Gastroesophageal sphincter (tissue), 4 donors: ENCODE data around the gene PPP5C. TPM values are rescaled to one million over a fixed set of nuclear protein-coding genes. Genes with fewer than 3 reads are reported as not detected.

ENCODE experiments used
- ATAC-seq: fragments of 150-250 bp; one replicate; pipeline ENCODE4 v1.9.1; 2016; ENCODE audit warnings: mild to moderate bottlenecking, moderate library complexity
- H3K27ac ChIP-seq, 4 donors: fragments of 200-600 bp; sonication (generic) in 3 of 4; 1 replicate in 3 of 4; 2 replicates in 1 of 4; pipeline ENCODE4 v1.5.1; 2016 to 2019
- H3K27me3 ChIP-seq: fragments of 200-600 bp; sonication (generic); one replicate; pipeline ENCODE4 v1.5.1; 2019
- H3K36me3 ChIP-seq, 2 donors: fragments of 200-600 bp; sonication (generic); one replicate each; pipeline ENCODE4 v1.5.1; 2019; ENCODE audit warnings: control low read depth in 1 of 2
- H3K4me1 ChIP-seq, 3 donors: fragments of 200-600 bp; sonication (generic); 1 replicate in 2 of 3; 2 replicates in 1 of 3; pipeline ENCODE4 v1.5.1; 2016 to 2019; ENCODE audit warnings: control low read depth in 2 of 3
- H3K4me3 ChIP-seq, 2 donors: fragments of 200-600 bp; sonication (generic); one replicate each; pipeline ENCODE4 v1.5.1; 2019; ENCODE audit warnings: mild to moderate bottlenecking in 1 of 2, moderate library complexity in 1 of 2
- H3K9me3 ChIP-seq, 3 donors: fragments of 200-600 bp; sonication (generic); one replicate each; pipeline ENCODE4 v1.5.1; 2017 to 2019; ENCODE audit warnings: control low read depth in 2 of 3
- EP300 ChIP-seq: sonication (generic); formaldehyde crosslinking; IDR thresholded peaks from one replicate; pipeline ENCODE4 v1.6.1; 2017; ENCODE audit warnings: antibody characterized with exemption, mild to moderate bottlenecking
- POLR2A ChIP-seq, 2 donors: fragments of 450-650 bp; IDR thresholded peaks; one replicate each; pipeline ENCODE4 v1.6.1; 2017; ENCODE audit warnings: antibody characterized with exemption in 2 of 2, mild to moderate bottlenecking in 2 of 2, moderate library complexity in 1 of 2
- POLR2AphosphoS5 ChIP-seq: sonication (generic); formaldehyde crosslinking; IDR thresholded peaks from one replicate; pipeline ENCODE4 v1.6.1; 2017; ENCODE audit warnings: antibody characterized with exemption
- WGBS, 2 donors: methylation state at CpG; one replicate each; pipeline ENCODE4 v1.1.5; 2018; ENCODE audit warnings: low coverage in 1 of 2; 5-methylcytosine and 5-hydroxymethylcytosine counted together
- total RNA-seq, 4 donors: library from RNA; depleted of rRNA; stranded (reverse); fragments of >200 nt; gene quantifications; one replicate each; pipeline ENCODE4 v1.1.0, GENCODE V29; 2016
- TF ChIP-seq, protein P1 (sequence below), 4 experiments: fragments of 200-600 bp in 2 of 4; fragments of 450-650 bp in 2 of 4; sonication (generic) in 1 of 4; IDR thresholded peaks; one replicate each; pipeline ENCODE4 v1.5.1; 2017 to 2019; ENCODE audit warnings: antibody characterized with exemption in 4 of 4, mild to moderate bottlenecking in 2 of 4, moderate library complexity in 2 of 4

PPP5C gene
- total RNA-seq, 4 donors from 2014 or later, result 48.2 to 69.5 (median 50.7) TPM

DNA sequence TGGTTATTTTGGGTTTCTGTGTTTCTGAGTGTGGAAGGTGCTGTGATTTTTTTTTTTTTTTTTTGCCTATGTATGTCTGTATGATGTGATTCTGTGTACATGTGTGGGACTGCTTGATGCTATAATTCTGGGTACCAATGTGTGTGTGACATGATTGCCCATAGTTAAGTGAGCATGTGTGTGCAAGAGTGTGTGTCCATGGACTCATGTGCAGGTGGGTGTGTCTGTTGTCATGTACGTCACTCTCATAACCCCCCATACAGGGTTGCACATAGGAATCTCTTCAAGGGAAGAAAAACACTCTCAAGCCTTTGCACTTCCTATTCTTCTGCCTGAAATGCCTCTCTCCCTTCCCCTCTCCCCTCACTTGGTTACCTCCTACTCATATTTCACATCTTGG lies 2.5 kb upstream of the PPP5C start:
- Histone ChIP-seq H3K4me3 (no peak overlapping the region), H3K4me1 (peaks cover 0 to 32% (median 15%) of the 10 kb centered on the region in 3 donors), H3K27me3 (no peaks in the 10 kb centered on the region), H3K36me3 (peaks cover 0 to 39% of the 10 kb centered on the region in 2 donors), H3K9me3 (no peaks in the 10 kb centered on the region), H3K27ac (peak overlapping the region in 1 of 4 donors; percentile 87)
- TF ChIP-seq POLR2AphosphoS5 (no peak), POLR2A (IDR thresholded peaks at IDR 0.05) (no peak), EP300 (no peak)
- TF ChIP-seq, protein P1, sequence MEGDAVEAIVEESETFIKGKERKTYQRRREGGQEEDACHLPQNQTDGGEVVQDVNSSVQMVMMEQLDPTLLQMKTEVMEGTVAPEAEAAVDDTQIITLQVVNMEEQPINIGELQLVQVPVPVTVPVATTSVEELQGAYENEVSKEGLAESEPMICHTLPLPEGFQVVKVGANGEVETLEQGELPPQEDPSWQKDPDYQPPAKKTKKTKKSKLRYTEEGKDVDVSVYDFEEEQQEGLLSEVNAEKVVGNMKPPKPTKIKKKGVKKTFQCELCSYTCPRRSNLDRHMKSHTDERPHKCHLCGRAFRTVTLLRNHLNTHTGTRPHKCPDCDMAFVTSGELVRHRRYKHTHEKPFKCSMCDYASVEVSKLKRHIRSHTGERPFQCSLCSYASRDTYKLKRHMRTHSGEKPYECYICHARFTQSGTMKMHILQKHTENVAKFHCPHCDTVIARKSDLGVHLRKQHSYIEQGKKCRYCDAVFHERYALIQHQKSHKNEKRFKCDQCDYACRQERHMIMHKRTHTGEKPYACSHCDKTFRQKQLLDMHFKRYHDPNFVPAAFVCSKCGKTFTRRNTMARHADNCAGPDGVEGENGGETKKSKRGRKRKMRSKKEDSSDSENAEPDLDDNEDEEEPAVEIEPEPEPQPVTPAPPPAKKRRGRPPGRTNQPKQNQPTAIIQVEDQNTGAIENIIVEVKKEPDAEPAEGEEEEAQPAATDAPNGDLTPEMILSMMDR (IDR thresholded peaks at IDR 0.05), result no peak
- 50% methylated on average over 1 of the region's 1 CpG; no CpG with 5 or more reads in 1 of the 2 donors for WGBS, 2 donors
- no peak for ATAC-seq

DNA sequence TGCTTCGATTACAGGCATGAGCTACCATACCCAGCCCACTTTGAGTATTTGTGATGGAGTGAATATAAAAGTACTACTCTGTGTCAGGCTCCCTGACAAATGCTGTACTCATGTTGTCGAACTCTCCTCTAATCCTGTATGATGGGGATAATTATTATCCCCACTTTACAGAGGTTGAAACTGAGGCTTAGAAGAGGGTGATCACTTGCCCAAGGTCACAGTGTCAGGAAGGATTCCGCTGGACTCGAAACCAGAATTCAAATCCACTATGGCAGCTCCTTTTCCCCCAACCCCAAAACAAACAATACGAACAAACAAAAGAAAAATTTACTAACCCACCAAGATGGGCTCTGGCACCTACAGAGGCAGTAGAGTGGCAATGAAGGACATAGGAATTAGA lies 1.7 kb upstream of the PPP5C start:
- TF ChIP-seq, protein P1 (IDR thresholded peaks at IDR 0.05), result no peak
- no peak for TF ChIP-seq EP300
- TF ChIP-seq POLR2AphosphoS5, result no peak
- TF ChIP-seq POLR2A (IDR thresholded peaks at IDR 0.05), result no peak
- ATAC-seq, result no peak
- Histone ChIP-seq H3K36me3 (peaks cover 0 to 31% of the 10 kb centered on the region in 2 donors), H3K27me3 (no peaks in the 10 kb centered on the region), H3K27ac (peak overlapping the region in 2 of 4 donors; percentile 45 to 87), H3K4me3 (no peak overlapping the region), H3K4me1 (peaks cover 4 to 40% (median 23%) of the 10 kb centered on the region in 3 donors), H3K9me3 (no peaks in the 10 kb centered on the region)
- WGBS, 2 donors, result 70% methylated on average over 5 of the region's 5 CpGs; no CpG with 5 or more reads in 1 of the 2 donors

DNA sequence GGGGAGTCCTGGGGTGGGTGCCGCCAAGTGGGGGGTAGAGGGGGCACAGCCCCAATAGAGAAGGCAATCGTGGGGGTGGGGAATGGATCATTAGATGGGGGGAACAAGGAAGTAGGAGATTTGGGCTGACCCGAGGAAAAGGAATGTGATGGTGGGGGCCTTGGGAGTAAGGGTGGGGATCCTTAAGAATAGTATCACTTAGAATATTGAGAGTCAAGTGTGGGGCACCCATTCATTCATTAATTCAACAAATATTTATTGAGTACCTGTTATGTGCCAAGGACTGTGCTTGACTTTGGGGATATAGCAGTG lies 641 bp downstream of the PPP5C start:
- Histone ChIP-seq H3K4me1 (peaks cover 8 to 63% (median 43%) of the 10 kb centered on the region in 3 donors), H3K27me3 (no peaks in the 10 kb centered on the region), H3K4me3 (peak overlapping the region; percentile 82 to 98), H3K36me3 (peaks cover 0 to 12% of the 10 kb centered on the region in 2 donors), H3K9me3 (no peaks in the 10 kb centered on the region), H3K27ac (peak overlapping the region in 2 of 4 donors; percentile 87)
- ATAC-seq, result no peak
- 0 to 5% methylated on average over 2 to 3 of the region's 3 CpGs for whole genome bisulfite sequencing, 2 donors
- no peak for TF ChIP-seq POLR2AphosphoS5
- TF ChIP-seq, protein P1 (IDR thresholded peaks at IDR 0.05), result no peak
- TF ChIP-seq EP300, result no peak
- TF ChIP-seq POLR2A (IDR thresholded peaks at IDR 0.05), result no peak

DNA sequence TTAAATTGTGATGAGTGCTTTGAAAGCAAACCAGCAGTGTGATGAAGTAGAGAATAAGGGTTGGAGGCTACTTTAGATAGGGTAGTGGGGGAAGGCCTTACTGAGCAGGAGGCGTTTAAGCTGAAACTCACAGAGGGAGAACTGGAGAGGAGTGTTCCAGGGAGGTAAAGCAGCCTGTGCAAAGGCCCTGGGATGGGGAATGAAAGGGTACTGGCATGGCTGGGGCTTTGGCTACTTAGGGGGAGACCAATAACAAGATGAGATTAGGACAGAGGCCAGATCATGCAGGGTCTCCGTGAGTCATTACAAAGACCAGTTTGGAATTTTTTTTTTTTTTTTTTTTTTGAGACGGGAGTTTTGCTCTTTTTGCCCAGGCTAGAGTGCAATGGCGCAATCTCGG lies 1.1 kb downstream of the PPP5C start:
- H3K4me3 ChIP-seq, result peak overlapping the region in 1 of 2 donors; percentile 82
- WGBS, 2 donors, result 69 to 70% methylated on average over 5 of the region's 5 CpGs
- TF ChIP-seq, protein P1 (IDR thresholded peaks at IDR 0.05), result no peak
- no peak for TF ChIP-seq EP300
- no peaks in the 10 kb centered on the region for H3K27me3 ChIP-seq
- peaks cover 8 to 64% (median 43%) of the 10 kb centered on the region in 3 donors for H3K4me1 ChIP-seq
- peaks cover 0 to 10% of the 10 kb centered on the region in 2 donors for H3K36me3 ChIP-seq
- no peaks in the 10 kb centered on the region for H3K9me3 ChIP-seq
- no peak for ATAC-seq
- peak overlapping the region in 2 of 4 donors; percentile 87 for H3K27ac ChIP-seq

DNA sequence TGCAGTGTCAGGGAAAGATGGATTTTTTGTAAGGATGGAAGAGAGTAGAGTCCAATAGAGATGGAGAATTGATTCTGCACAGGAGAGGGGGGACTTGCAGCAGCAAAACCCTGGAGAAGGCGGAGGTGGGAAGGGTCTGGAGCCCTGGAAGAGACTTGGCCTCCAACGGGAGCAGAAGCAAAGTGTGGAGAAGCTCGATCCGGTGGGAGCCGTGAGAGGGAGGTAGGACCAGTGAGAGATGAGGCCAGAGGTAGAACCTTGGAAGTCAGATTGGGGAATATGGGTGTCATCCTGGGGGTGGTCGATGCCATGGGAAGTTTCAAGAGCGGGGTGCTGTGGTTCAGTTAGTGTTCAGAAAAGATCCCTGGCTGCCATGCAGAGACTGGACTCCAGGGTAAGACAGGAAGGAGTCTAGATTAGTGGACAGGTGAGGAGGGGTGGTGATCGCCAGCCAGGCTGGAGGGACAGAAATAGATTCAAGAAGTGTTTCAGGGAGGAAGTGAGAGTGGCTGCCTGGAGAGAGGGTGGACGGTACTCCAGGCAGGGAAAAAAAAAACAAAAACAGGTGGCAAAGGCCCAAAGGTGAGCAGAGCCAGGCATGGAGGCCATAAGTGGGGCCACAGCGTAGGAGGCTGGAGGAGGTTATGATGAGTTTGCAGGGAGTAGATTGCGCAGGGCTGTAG lies 2.6 kb downstream of the PPP5C start:
- ATAC-seq, result no peak
- peak overlapping the region in 3 of 4 donors; percentile 65 to 68 (median 67) for H3K27ac ChIP-seq
- WGBS, 2 donors, result 67 to 73% methylated on average over 9 to 11 of the region's 11 CpGs
- peaks cover 0 to 22% of the 10 kb centered on the region in 2 donors for H3K36me3 ChIP-seq
- no peaks in the 10 kb centered on the region for H3K27me3 ChIP-seq
- H3K4me1 ChIP-seq, result peaks cover 8 to 64% (median 43%) of the 10 kb centered on the region in 3 donors
- TF ChIP-seq EP300, result no peak
- TF ChIP-seq POLR2AphosphoS5, result no peak
- TF ChIP-seq POLR2A (IDR thresholded peaks at IDR 0.05), result no peak
- TF ChIP-seq, protein P1 (IDR thresholded peaks at IDR 0.05), result no peak
- no peaks in the 10 kb centered on the region for H3K9me3 ChIP-seq
- no peak overlapping the region for H3K4me3 ChIP-seq
